HG03342 (cell line): ENCODE measurements around the gene FOXL3.

Source experiments
- ATAC-seq: cut with Tn5 transposase; IDR thresholded peaks from one replicate; pipeline ENCODE4 v1.9.1; 2021; ENCODE audit warnings: mild to moderate bottlenecking, moderate library complexity; ENCODE audit not compliant: unreplicated experiment

FOXL3 gene

GRCh38 chr7:300546-301290 lies 10.7 kb downstream of the FOXL3 start:
- no peak for ATAC-seq

DNA sequence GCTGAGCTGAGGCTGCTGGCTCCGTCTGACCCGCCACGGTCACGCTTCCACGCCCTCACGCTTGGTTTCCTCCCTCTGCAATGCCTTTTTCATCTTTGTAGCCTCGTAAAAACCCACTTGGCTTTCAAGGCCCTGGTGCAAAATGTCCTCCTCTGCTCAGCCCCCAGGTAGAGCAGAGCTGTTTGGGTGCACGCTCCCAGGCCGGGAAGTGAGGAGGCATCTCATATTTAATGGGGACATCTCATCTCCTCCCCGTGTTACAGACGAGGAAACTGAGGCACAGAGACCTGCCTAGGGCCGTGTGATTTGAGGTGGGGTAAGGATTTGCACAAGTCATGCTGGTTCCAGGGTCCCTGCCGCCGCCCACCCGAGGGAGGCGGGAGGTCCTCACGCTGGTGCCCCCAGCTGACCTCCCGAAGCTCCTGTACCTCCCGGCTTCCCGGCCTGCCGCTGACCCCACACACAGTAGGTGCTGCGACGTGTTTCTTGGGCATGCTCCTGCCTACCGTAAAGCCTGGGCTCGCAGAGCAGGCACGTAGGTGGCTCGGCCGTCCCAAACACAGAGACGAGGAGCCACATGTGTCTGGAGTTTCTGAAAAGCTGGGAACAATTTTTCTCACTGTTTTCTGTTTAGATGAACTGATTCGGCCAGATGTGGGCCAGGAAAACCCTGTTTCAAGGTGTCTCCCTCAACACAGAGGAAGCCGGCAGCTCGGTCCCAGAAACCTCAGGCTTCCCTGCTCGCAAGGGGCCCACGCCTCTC lies 11.5 kb downstream of the FOXL3 start:
- no peak for ATAC-seq

DNA sequence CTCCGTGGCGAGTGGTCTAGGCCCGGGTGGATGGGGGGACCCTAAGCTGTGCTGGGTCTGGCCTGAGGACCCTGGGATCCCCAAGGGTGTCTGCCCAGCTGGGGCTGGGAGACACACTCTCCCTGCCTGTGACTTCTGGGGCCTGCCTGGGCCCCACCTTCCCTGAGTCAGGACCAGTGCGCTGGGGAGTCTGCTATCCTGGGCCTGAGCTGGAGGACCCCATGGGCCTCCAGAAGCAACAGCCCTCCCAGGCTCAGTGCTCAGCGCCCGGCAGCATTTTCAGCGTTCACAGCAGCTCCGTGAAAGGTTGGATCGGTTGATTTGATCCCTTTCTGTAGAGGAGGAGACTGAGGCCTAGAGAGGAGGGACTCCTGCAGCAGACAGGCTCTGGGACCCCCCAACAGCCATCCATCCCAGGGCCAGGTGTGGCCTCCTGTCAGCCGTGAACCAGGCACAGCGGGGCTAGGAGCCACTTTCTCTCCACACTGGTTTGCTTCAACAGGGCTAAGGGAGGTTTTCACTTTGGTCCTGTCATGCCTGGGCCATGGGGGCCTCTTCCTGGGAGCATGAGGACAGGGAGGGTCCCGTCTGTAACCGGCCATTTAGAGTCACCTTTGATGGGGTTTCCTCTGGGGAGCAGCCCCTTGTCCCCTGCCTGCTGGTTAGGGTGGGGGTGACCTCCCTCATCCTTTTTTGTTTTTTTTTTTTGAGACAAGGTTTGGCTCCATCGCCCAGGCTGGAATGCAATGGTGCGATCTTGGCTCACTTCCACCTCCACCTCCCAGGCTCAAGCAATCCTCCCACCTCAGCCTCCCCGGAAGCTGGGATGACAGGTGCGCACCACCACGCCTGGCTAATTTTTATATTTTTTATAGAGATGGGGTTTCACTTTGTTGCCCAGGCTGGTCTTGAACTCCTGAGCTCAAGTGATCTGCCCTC lies 12.4 kb downstream of the FOXL3 start:
- ATAC-seq = no peak

- no peak for ATAC-seq
Observed at GRCh38 chr7:303425-303824, 13.5 kb downstream of the FOXL3 start.

GRCh38 chr7:303884-304573 lies 14.1 kb downstream of the FOXL3 start:
- ATAC-seq = no peak

- ATAC-seq = no peak
Observed at GRCh38 chr7:304574-305409, 14.8 kb downstream of the FOXL3 start.

GRCh38 chr7:305410-306151 lies 15.6 kb downstream of the FOXL3 start:
- ATAC-seq = no peak

DNA sequence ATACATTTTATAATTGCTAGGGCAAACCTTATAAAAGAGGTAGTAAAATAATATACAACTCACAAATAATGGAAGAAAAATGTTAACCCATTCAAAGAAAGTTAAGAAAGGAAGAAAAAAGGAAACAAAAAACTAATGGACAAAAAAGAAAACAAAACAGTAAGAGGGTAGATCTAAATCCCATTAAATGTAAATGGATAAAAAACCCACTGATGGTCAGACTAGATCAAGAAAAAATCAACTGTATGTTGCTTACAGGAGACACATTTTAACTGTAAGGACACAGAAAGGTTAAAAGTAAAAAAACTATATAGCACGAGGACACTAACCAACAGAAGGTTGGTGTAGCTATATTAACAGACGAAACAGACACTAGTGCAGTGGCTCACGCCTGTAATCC lies 18.0 kb downstream of the FOXL3 start:
- no peak for ATAC-seq

- ATAC-seq = no peak
Observed at GRCh38 chr7:309586-310228, 19.7 kb downstream of the FOXL3 start.

DNA sequence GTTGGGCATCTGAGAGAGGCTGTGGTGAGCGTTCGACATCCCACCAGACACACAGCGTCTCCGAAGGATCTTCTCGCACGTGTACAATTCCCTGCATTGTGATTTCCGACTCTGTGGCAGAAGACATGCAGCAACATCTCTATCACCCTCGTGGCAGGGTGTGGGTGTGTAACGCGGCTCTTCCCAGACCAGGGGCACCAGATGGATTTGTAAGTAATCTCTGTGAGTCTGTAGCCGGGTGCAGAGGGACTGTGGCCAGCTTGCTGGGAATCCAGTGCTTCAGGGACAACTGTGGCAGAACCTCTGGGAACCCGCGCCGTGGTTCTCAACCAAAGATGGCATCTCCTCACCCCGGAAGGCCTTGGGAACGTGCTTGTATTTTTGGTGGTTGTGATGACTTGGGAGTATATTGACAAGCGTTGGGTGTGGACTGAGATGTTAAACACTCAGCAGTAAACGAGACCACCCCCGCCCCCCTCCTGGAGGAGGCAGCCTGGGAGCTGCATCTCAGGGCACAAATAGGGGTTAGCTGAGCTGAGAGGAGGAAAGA lies 21.2 kb downstream of the FOXL3 start:
- no peak for ATAC-seq

GRCh38 chr7:311796-312195 lies 21.8 kb downstream of the FOXL3 start:
- ATAC-seq = no peak

DNA sequence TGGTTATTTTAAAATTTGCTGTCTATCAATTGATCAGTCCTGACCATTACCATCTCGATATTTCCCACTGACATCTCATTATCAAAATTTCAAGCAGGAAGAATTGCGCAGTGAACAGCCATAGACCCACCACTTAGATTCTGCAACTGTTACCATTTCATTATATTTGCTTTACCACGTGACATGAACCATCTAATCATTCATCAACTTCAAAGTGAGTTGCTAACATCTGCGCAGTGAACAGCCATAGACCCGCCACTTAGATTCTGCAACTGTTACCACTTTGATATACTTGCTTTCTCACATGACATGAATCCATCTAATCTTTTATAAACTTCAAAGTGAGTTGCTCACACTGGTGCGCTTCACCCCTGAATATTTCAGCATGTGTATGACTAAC lies 22.5 kb downstream of the FOXL3 start:
- ATAC-seq = no peak

- ATAC-seq = no peak
Observed at GRCh38 chr7:314853-315252, 24.9 kb downstream of the FOXL3 start.

GRCh38 chr7:315516-316265 lies 25.7 kb downstream of the FOXL3 start:
- ATAC-seq = no peak

- no peak for ATAC-seq
Observed at GRCh38 chr7:317643-318405, 27.9 kb downstream of the FOXL3 start.

- ATAC-seq = no peak
Observed at GRCh38 chr7:318476-318875, 28.5 kb downstream of the FOXL3 start.
